ENCODE results near the gene NCAM1.

The NCAM1 gene

DNA sequence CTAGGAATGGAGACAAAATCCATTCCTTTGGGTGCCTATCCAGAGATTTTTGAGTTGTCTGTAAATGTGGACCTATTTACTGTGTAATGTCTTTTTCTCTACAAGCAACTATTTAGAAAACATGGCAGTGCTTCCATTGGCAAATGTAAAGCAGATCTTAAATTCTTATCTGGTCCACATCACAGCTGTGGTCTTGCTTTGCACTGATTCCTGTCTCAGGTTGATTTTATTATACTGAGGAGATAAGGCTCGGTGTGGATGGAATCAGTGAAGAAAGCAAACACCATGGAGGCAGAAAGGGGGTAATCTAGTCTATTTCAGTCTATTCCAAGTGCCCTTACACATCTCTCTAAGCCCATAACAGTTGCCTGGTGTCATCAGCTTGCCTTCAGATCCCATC is 160.5 kb downstream of the NCAM1 start:
- no peak for TF ChIP-seq RAD21 (IDR thresholded peaks at IDR 0.05; ENCODE audit: low read depth)
- no peak for TF ChIP-seq USF1 (IDR thresholded peaks at IDR 0.05)
- no peak for TF ChIP-seq TAF1 (IDR thresholded peaks at IDR 0.05; ENCODE audit: low read depth)
- no peak for TF ChIP-seq TCF12 (IDR thresholded peaks at IDR 0.05; ENCODE audit: low read depth)
- TF ChIP-seq YY1 (IDR thresholded peaks at IDR 0.05; ENCODE audit: low read depth): no peak
- no peak for TF ChIP-seq CREB1 (IDR thresholded peaks at IDR 0.05; ENCODE audit: low read depth)

DNA sequence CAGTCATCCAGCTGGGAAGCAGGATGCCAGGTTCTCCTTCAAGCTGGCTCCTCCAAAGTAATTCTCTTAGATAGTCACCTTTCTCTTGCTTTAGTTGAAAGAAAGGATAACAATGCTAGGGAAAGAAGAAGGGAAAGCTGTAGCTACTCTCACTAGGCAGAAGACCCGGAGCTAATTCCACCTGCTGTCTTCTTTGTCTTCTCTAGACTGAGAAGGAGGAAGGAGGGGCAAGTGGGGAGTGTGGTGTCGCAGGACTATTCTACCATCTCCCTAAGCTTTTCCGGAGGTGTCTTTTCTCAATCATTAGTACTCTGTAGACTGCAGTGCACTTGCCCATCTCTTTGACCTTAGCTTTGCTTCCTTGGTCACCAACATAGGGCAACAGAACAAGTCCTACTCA is 162.8 kb downstream of the NCAM1 start:
- no peak for TF ChIP-seq NFIC (IDR thresholded peaks at IDR 0.05)
- no peak for TF ChIP-seq CREB1 (IDR thresholded peaks at IDR 0.05; ENCODE audit: low read depth)
- TF ChIP-seq USF1 (IDR thresholded peaks at IDR 0.05): no peak
- no peak for TF ChIP-seq EGR1 (IDR thresholded peaks at IDR 0.05)
- TF ChIP-seq ZBTB7A (IDR thresholded peaks at IDR 0.05; ENCODE audit: low read depth): no peak
- TF ChIP-seq CEBPB (IDR thresholded peaks at IDR 0.05): no peak
- TF ChIP-seq RAD21 (IDR thresholded peaks at IDR 0.05; ENCODE audit: low read depth): no peak
- TF ChIP-seq TEAD4 (IDR thresholded peaks at IDR 0.05): no peak
- TF ChIP-seq TAF1 (IDR thresholded peaks at IDR 0.05; ENCODE audit: low read depth): no peak
- TF ChIP-seq, protein P1, sequence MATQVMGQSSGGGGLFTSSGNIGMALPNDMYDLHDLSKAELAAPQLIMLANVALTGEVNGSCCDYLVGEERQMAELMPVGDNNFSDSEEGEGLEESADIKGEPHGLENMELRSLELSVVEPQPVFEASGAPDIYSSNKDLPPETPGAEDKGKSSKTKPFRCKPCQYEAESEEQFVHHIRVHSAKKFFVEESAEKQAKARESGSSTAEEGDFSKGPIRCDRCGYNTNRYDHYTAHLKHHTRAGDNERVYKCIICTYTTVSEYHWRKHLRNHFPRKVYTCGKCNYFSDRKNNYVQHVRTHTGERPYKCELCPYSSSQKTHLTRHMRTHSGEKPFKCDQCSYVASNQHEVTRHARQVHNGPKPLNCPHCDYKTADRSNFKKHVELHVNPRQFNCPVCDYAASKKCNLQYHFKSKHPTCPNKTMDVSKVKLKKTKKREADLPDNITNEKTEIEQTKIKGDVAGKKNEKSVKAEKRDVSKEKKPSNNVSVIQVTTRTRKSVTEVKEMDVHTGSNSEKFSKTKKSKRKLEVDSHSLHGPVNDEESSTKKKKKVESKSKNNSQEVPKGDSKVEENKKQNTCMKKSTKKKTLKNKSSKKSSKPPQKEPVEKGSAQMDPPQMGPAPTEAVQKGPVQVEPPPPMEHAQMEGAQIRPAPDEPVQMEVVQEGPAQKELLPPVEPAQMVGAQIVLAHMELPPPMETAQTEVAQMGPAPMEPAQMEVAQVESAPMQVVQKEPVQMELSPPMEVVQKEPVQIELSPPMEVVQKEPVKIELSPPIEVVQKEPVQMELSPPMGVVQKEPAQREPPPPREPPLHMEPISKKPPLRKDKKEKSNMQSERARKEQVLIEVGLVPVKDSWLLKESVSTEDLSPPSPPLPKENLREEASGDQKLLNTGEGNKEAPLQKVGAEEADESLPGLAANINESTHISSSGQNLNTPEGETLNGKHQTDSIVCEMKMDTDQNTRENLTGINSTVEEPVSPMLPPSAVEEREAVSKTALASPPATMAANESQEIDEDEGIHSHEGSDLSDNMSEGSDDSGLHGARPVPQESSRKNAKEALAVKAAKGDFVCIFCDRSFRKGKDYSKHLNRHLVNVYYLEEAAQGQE (IDR thresholded peaks at IDR 0.05; ENCODE audit: low read depth): no peak
- TF ChIP-seq MAX (IDR thresholded peaks at IDR 0.05): no peak
- TF ChIP-seq TCF12 (IDR thresholded peaks at IDR 0.05; ENCODE audit: low read depth): no peak
- TF ChIP-seq YY1 (IDR thresholded peaks at IDR 0.05; ENCODE audit: low read depth): no peak
- no peak for TF ChIP-seq FOXM1 (IDR thresholded peaks at IDR 0.05; ENCODE audit: borderline replicate concordance, low read depth)
- TF ChIP-seq EP300 (IDR thresholded peaks at IDR 0.05; ENCODE audit: borderline replicate concordance): no peak

GRCh38 chr11:113124578-113124977 is 163.4 kb downstream of the NCAM1 start:
- no peak for TF ChIP-seq TCF12 (IDR thresholded peaks at IDR 0.05; ENCODE audit: low read depth)
- no peak for TF ChIP-seq MAX (IDR thresholded peaks at IDR 0.05)
- TF ChIP-seq RAD21 (IDR thresholded peaks at IDR 0.05; ENCODE audit: low read depth): no peak
- no peak for TF ChIP-seq EP300 (IDR thresholded peaks at IDR 0.05; ENCODE audit: borderline replicate concordance)
- TF ChIP-seq CEBPB (IDR thresholded peaks at IDR 0.05): no peak
- TF ChIP-seq TEAD4 (IDR thresholded peaks at IDR 0.05): no peak
- no peak for TF ChIP-seq YY1 (IDR thresholded peaks at IDR 0.05; ENCODE audit: low read depth)
- TF ChIP-seq USF1 (IDR thresholded peaks at IDR 0.05): no peak
- TF ChIP-seq CREB1 (IDR thresholded peaks at IDR 0.05; ENCODE audit: low read depth): no peak
- TF ChIP-seq TAF1 (IDR thresholded peaks at IDR 0.05; ENCODE audit: low read depth): no peak
- no peak for TF ChIP-seq NFIC (IDR thresholded peaks at IDR 0.05)
- TF ChIP-seq FOXM1 (IDR thresholded peaks at IDR 0.05; ENCODE audit: borderline replicate concordance, low read depth): no peak
- no peak for TF ChIP-seq ZBTB7A (IDR thresholded peaks at IDR 0.05; ENCODE audit: low read depth)
- TF ChIP-seq EGR1 (IDR thresholded peaks at IDR 0.05): no peak
- TF ChIP-seq, protein P1 (IDR thresholded peaks at IDR 0.05; ENCODE audit: low read depth): no peak

- TF ChIP-seq FOXM1 (IDR thresholded peaks at IDR 0.05; ENCODE audit: borderline replicate concordance, low read depth) (no peak), USF1 (IDR thresholded peaks at IDR 0.05) (no peak), TEAD4 (IDR thresholded peaks at IDR 0.05) (no peak), CEBPB (IDR thresholded peaks at IDR 0.05) (no peak), EGR1 (IDR thresholded peaks at IDR 0.05) (no peak), TAF1 (IDR thresholded peaks at IDR 0.05; ENCODE audit: low read depth) (no peak), TCF12 (IDR thresholded peaks at IDR 0.05; ENCODE audit: low read depth) (no peak), CREB1 (IDR thresholded peaks at IDR 0.05; ENCODE audit: low read depth) (no peak), EP300 (IDR thresholded peaks at IDR 0.05; ENCODE audit: borderline replicate concordance) (no peak), YY1 (IDR thresholded peaks at IDR 0.05; ENCODE audit: low read depth) (no peak), ZBTB7A (IDR thresholded peaks at IDR 0.05; ENCODE audit: low read depth) (no peak)
These were observed 168.2 kb downstream of the NCAM1 start for GRCh38 chr11:113129261-113129992.

Data from Ishikawa (cell line).